ENCODE measurements around the gene ATIC. TPM values are rescaled to one million over a fixed set of nuclear protein-coding genes. Genes with fewer than 3 reads are reported as not detected.

The ATIC gene
- total RNA-seq (10 to 100 TPM; 78.6 to 98.2 TPM), polyA plus RNA-seq (ENCODE audit: insufficient read length in 6 of 6) (100 to 1,000 TPM in 3 of 6 donors, 10 to 100 TPM in 3; 82.9 to 107 (median 100) TPM)
- long read RNA-seq, donor 1, transcript ATIC-201 (16 exons, 2,213 nt): major isoform, 17 of 2,619 reads
- long read RNA-seq, donor 1, partial matches to known transcripts: 2,593 of 2,619 reads
- long read RNA-seq, donor 1, other reads (novel, unspliced or antisense): 5 of 2,619 reads
- long read RNA-seq, donor 2, transcript ATIC-201 (16 exons, 2,213 nt): major isoform, 5 of 2,125 reads
- long read RNA-seq, donor 2, partial matches to known transcripts: 2,081 of 2,125 reads
- long read RNA-seq, donor 2, other reads (novel, unspliced or antisense): 36 of 2,125 reads
- long read RNA-seq, donor 3, transcript ATIC-201 (16 exons, 2,213 nt): major isoform, 13 of 17 reads
- long read RNA-seq, donor 3, partial matches to known transcripts: 0 of 17 reads
- long read RNA-seq, donor 3, other reads (novel, unspliced or antisense): 0 of 17 reads
- long read RNA-seq, donor 4, transcript ATIC-201 (16 exons, 2,213 nt): major isoform, 31 of 42 reads
- long read RNA-seq, donor 4, partial matches to known transcripts: 5 of 42 reads
- long read RNA-seq, donor 4, other reads (novel, unspliced or antisense): 2 of 42 reads
- long read RNA-seq, donor 5, transcript ATIC-201 (16 exons, 2,213 nt): major isoform, 15 of 1,319 reads
- long read RNA-seq, donor 5, partial matches to known transcripts: 1,287 of 1,319 reads
- long read RNA-seq, donor 5, other reads (novel, unspliced or antisense): 15 of 1,319 reads
- long read RNA-seq, donor 6, transcript ATIC-201 (16 exons, 2,213 nt): major isoform, 7 of 7 reads
- long read RNA-seq, donor 6, partial matches to known transcripts: 0 of 7 reads
- long read RNA-seq, donor 6, other reads (novel, unspliced or antisense): 0 of 7 reads
- long read RNA-seq, donor 7, partial matches to known transcripts: 0 of 6 reads
- long read RNA-seq, donor 7, other reads (novel, unspliced or antisense): 0 of 6 reads
- long read RNA-seq, donor 8, transcript ATIC-201 (16 exons, 2,213 nt): major isoform, 9 of 11 reads
- long read RNA-seq, donor 8, partial matches to known transcripts: 0 of 11 reads
- long read RNA-seq, donor 8, other reads (novel, unspliced or antisense): 0 of 11 reads
- long read RNA-seq, donor 9: 0 reads
- long read RNA-seq, donor 10, transcript ATIC-201 (16 exons, 2,213 nt): major isoform, 39 of 53 reads
- long read RNA-seq, donor 10, partial matches to known transcripts: 7 of 53 reads
- long read RNA-seq, donor 10, other reads (novel, unspliced or antisense): 3 of 53 reads
- long read RNA-seq, donor 11, transcript ATIC-201 (16 exons, 2,213 nt): major isoform, 7 of 165 reads
- long read RNA-seq, donor 11, partial matches to known transcripts: 154 of 165 reads
- long read RNA-seq, donor 11, other reads (novel, unspliced or antisense): 0 of 165 reads
- long read RNA-seq, donor 12, transcript ATIC-201 (16 exons, 2,213 nt): major isoform, 6 of 7 reads
- long read RNA-seq, donor 12, partial matches to known transcripts: 0 of 7 reads
- long read RNA-seq, donor 12, other reads (novel, unspliced or antisense): 0 of 7 reads

GRCh38 chr2:215311625-215312396 is at the start of gene ATIC:
Gene ATIC (plus strand): TSS chr2:215312059. CDS start chr2:215312143, 84 bp downstream.
- peaks cover 8 to 18% of the 10 kb centered on the region in 2 donors for H3K4me1 ChIP-seq
- H3K27ac ChIP-seq: peak within 1 kb of the TSS; percentile 76 to 81
- H3K27me3 ChIP-seq: peaks cover 0 to 8% of the 10 kb centered on the region in 2 donors
- H3K36me3 ChIP-seq: peaks cover 0 to 3% of the 10 kb centered on the region in 2 donors
- peak within 1 kb of the TSS; percentile 66 to 73 for H3K4me3 ChIP-seq
- intact Hi-C loops (cut with DNase I): no loop called here
- no peaks in the 10 kb centered on the region for H3K9me3 ChIP-seq
- ATAC-seq (peak; percentile 99), DNase-seq (peak; percentile 84 to 98 (median 92))
- TF ChIP-seq, protein P1, sequence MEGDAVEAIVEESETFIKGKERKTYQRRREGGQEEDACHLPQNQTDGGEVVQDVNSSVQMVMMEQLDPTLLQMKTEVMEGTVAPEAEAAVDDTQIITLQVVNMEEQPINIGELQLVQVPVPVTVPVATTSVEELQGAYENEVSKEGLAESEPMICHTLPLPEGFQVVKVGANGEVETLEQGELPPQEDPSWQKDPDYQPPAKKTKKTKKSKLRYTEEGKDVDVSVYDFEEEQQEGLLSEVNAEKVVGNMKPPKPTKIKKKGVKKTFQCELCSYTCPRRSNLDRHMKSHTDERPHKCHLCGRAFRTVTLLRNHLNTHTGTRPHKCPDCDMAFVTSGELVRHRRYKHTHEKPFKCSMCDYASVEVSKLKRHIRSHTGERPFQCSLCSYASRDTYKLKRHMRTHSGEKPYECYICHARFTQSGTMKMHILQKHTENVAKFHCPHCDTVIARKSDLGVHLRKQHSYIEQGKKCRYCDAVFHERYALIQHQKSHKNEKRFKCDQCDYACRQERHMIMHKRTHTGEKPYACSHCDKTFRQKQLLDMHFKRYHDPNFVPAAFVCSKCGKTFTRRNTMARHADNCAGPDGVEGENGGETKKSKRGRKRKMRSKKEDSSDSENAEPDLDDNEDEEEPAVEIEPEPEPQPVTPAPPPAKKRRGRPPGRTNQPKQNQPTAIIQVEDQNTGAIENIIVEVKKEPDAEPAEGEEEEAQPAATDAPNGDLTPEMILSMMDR (IDR thresholded peaks at IDR 0.05): no peak

DNA sequence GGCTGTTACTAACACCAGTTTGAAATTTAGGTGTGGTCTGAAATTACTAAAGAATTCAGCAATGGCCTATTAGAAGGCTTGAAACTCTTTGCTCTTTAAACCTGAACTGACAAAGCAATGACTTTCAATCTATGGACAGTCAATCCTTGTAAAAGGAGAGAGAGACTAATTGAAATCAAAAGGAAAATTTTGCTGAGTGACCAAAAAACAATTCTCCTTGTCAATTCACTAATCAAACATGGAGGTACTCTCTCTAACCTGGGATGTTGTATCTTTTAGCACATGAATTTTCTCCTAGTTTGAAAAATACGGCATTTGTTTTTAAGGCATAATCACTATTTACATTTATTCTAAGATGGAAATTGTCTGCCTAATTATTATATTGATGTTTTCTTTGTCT is 49.6 kb upstream of the ATIC start:
- Histone ChIP-seq H3K27ac (no peak overlapping the region), H3K36me3 (no peaks in the 10 kb centered on the region), H3K4me3 (no peak overlapping the region), H3K4me1 (no peaks in the 10 kb centered on the region), H3K27me3 (no peaks in the 10 kb centered on the region), H3K9me3 (no peaks in the 10 kb centered on the region)
- TF ChIP-seq, protein P1 (IDR thresholded peaks at IDR 0.05): no peak
- intact Hi-C loops (cut with DNase I): no loop called here
- ATAC-seq (no peak), DNase-seq (no peak)

- Histone ChIP-seq H3K9me3 (no peaks in the 10 kb centered on the region), H3K27ac (no peak overlapping the region), H3K4me1 (no peaks in the 10 kb centered on the region), H3K4me3 (no peak overlapping the region), H3K27me3 (no peaks in the 10 kb centered on the region), H3K36me3 (no peaks in the 10 kb centered on the region)
- ATAC-seq (no peak), DNase-seq (no peak)
- intact Hi-C loops (cut with DNase I): no loop called here
- TF ChIP-seq, protein P1 (IDR thresholded peaks at IDR 0.05): no peak
Observed at GRCh38 chr2:215262741-215263362, 49.0 kb upstream of the ATIC start.

DNA sequence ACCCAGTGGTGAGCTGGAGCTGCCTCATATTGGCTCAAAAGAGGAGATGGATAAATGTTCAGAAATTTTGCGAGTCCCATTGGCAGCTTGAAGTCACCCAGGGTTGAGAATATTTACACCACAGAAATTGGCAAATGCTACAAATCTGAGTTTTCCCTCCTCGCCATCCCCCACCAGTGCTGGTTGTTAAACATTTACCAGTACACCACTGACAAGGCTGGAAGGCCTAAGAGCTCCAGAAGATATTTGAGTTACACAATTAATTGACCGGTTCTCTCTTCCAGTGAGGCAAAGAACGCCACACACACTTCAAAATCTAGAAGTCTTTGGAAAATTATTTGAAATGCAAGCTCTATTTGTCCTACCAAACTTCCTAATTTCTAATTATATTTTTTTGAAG is 47.5 kb upstream of the ATIC start:
- intact Hi-C loops (cut with DNase I): no loop called here
- Histone ChIP-seq H3K4me1 (peaks cover 0 to under 1% of the 10 kb centered on the region in 2 donors), H3K27ac (no peak overlapping the region), H3K27me3 (no peaks in the 10 kb centered on the region), H3K4me3 (no peak overlapping the region), H3K9me3 (no peaks in the 10 kb centered on the region), H3K36me3 (no peaks in the 10 kb centered on the region)
- ATAC-seq (no peak), DNase-seq (no peak)
- TF ChIP-seq, protein P1 (IDR thresholded peaks at IDR 0.05): no peak
